Endothelial cell of umbilical vein (primary cell): Measurements from ENCODE around the gene GBP5. TPM values are rescaled to one million over a fixed set of nuclear protein-coding genes. Genes with fewer than 3 reads are reported as not detected.

Source experiments
- BruUV-seq: library from RNA; stranded (reverse); fragments of 400-500 nt; replicated peaks from 2 replicates; lab custom pipeline; 2021; lab: Mats Ljungman, UMichigan
- CTCF ChIA-PET: fragments of 300-600, 350-600 bp; sonication (Branson Sonifier 250); formaldehyde crosslinking; loops from one replicate; lab custom pipeline; 2021; ENCODE audit warnings: antibody characterized with exemption, inconsistent platforms; lab: Charles Lee
- POLR2A ChIA-PET: fragments of 300-600, 350-600 bp; sonication (Branson Sonifier 250); formaldehyde crosslinking; loops from one replicate; lab custom pipeline; 2021; ENCODE audit warnings: antibody characterized with exemption, inconsistent platforms; lab: Charles Lee
- DNase-seq: peaks from one replicate; pipeline ENCODE4 v3.0.0-alpha.2; 2011; ENCODE audit warnings: low read depth, low spot score
- FAIRE-seq: peaks from 2 replicates; lab custom pipeline; 2011; peaks lifted over from hg19 to GRCh38; lab: Jason Lieb, UNC
- H2AFZ ChIP-seq: 2 replicates; pipeline ENCODE4 v1.6.0; 2012; ENCODE audit warnings: low read depth, low read length, control low read depth, inconsistent platforms
- H3K27ac ChIP-seq: 2 replicates; pipeline ENCODE4 v1.5.1; 2011; ENCODE audit warnings: low read depth, mild to moderate bottlenecking, control low read depth, low read length, moderate library complexity; ENCODE audit not compliant: insufficient read depth
- H3K27me3 ChIP-seq, 2 experiments: 2 replicates each; pipeline versions ENCODE4 v1.6.0 to v1.6.1; 2011; ENCODE audit warnings: low read length in 2 of 2, mixed read lengths in 1 of 2; ENCODE audit not compliant: control insufficient read depth in 2 of 2, insufficient read depth in 2 of 2
- H3K36me3 ChIP-seq, 2 experiments: 2 replicates in 1 of 2; 3 replicates in 1 of 2; pipeline ENCODE4 v1.5.1; 2011; ENCODE audit warnings: low read length in 2 of 2, mild to moderate bottlenecking in 1 of 2, moderate library complexity in 1 of 2; ENCODE audit not compliant: control insufficient read depth in 2 of 2, insufficient read depth in 2 of 2; ENCODE audit errors: extremely low read depth in 1 of 2
- H3K4me1 ChIP-seq: 3 replicates; pipeline ENCODE4 v1.5.1; 2011; ENCODE audit warnings: mild to moderate bottlenecking, low read length; ENCODE audit not compliant: control insufficient read depth, insufficient read depth; ENCODE audit errors: extremely low read depth
- H3K4me2 ChIP-seq: 2 replicates; pipeline ENCODE4 v1.6.1; 2011; ENCODE audit warnings: low read length, control low read depth, mixed read lengths; ENCODE audit not compliant: insufficient read depth
- H3K4me3 ChIP-seq, 3 experiments: fragments of 200-600 bp in 1 of 3; sonication (generic), shearing (Covaris generic) in 1 of 3; replicated peaks in 1 of 3; 2 replicates each; pipeline ENCODE4 v1.5.1; 2011 to 2016; ENCODE audit warnings: control low read depth in 3 of 3, low read length in 3 of 3, mild to moderate bottlenecking in 2 of 3, inconsistent platforms in 1 of 3, low read depth in 1 of 3, moderate library complexity in 1 of 3; ENCODE audit not compliant: insufficient read depth in 1 of 3
- H3K79me2 ChIP-seq: 2 replicates; pipeline ENCODE4 v1.6.0; 2012; ENCODE audit warnings: low read length, inconsistent platforms; ENCODE audit not compliant: control insufficient read depth, insufficient read depth
- H3K9ac ChIP-seq: replicated peaks from 2 replicates; pipeline ENCODE3; 2011; ENCODE audit warnings: low read length, control low read depth; ENCODE audit not compliant: insufficient read depth; ENCODE audit errors: extremely low read depth
- H3K9me1 ChIP-seq: replicated peaks from 3 replicates; pipeline ENCODE4 v1.6.0; 2011; ENCODE audit warnings: mild to moderate bottlenecking, low read length; ENCODE audit not compliant: control insufficient read depth, insufficient read depth; ENCODE audit errors: extremely low read depth
- H3K9me3 ChIP-seq: replicated peaks from 2 replicates; pipeline ENCODE4 v1.5.1; 2012; ENCODE audit warnings: low read length, inconsistent platforms; ENCODE audit not compliant: control insufficient read depth, insufficient read depth
- H4K20me1 ChIP-seq: replicated peaks from 2 replicates; pipeline ENCODE3; 2011; ENCODE audit warnings: mild to moderate bottlenecking, low read length; ENCODE audit not compliant: control insufficient read depth, insufficient read depth; ENCODE audit errors: extremely low read depth
- EZH2 ChIP-seq: IDR thresholded peaks from 2 replicates; pipeline ENCODE4 v1.6.1; 2012; ENCODE audit warnings: borderline replicate concordance, low read depth, mild to moderate bottlenecking, moderate library complexity, low read length, inconsistent platforms; ENCODE audit not compliant: severe bottlenecking
- FOS ChIP-seq: IDR thresholded peaks from 2 replicates; pipeline ENCODE4 v1.6.1; 2011; ENCODE audit warnings: mild to moderate bottlenecking, low read length, moderate library complexity, borderline replicate concordance; ENCODE audit not compliant: insufficient read depth
- GATA2 ChIP-seq: IDR thresholded peaks from 2 replicates; pipeline ENCODE4 v1.7.0; 2011; ENCODE audit warnings: low read depth, mild to moderate bottlenecking, moderate library complexity, mixed read lengths, low read length; ENCODE audit not compliant: insufficient read length, insufficient read depth
- JUN ChIP-seq: IDR thresholded peaks from 2 replicates; pipeline ENCODE4 v1.6.1; 2011; ENCODE audit warnings: borderline replicate concordance, low read depth; ENCODE audit not compliant: insufficient read length, insufficient read depth
- MYC ChIP-seq: IDR thresholded peaks from one replicate; pipeline ENCODE4 v1.6.1; 2011; ENCODE audit warnings: mild to moderate bottlenecking, low read depth, low read length
- POLR2A ChIP-seq: IDR thresholded peaks from 2 replicates; pipeline ENCODE4 v1.6.1; 2012; ENCODE audit warnings: low read depth, mild to moderate bottlenecking, control low read depth, low read length
- POLR2AphosphoS5 ChIP-seq: IDR thresholded peaks from 2 replicates; pipeline ENCODE4 v1.6.1; 2012; ENCODE audit warnings: low read depth, mild to moderate bottlenecking, control low read depth, low read length, moderate library complexity; ENCODE audit not compliant: insufficient read depth
- dilution Hi-C: fragments of 300-500 bp; cut with MboI; formaldehyde crosslinking; loops from one replicate; pipeline ENCODE4 v1.15.0; 2019; ENCODE audit warnings: low sequenced_read_pairs; ENCODE audit not compliant: extremely low pct_ligation_motif_present
- intact Hi-C: fragments of 100-400 bp; cut with micrococcal nuclease; formaldehyde crosslinking; loops from one replicate; pipeline ENCODE4 v1.10.0; 2022
- polyA plus RNA-seq, 4 experiments: library from polyadenylated mRNA; depleted of rRNA in 3 of 4; stranded (reverse) in 3 of 4; unstranded in 1 of 4; fragments of >200 nt; gene quantifications; 2 replicates each; pipeline versions ENCODE4 v1.2.1 to v1.2.3, GENCODE V29; 2011 to 2012; ENCODE audit warnings: missing spikeins in 1 of 4
- total RNA-seq: library from RNA; stranded (reverse); gene quantifications from 2 replicates; pipeline ENCODE4 v1.2.3, GENCODE V29; 2021
- TF ChIP-seq, protein P1 (sequence below): IDR thresholded peaks from 2 replicates; pipeline ENCODE4 v1.6.1; 2011; ENCODE audit not compliant: insufficient read depth, insufficient read length
- TF ChIP-seq, protein P2 (sequence below), 2 donors: IDR thresholded peaks; 1 replicate in 1 of 2; 2 replicates in 1 of 2; pipeline ENCODE4 v1.5.1; 2011; ENCODE audit warnings: low read length in 2 of 2, mild to moderate bottlenecking in 2 of 2, moderate library complexity in 2 of 2, control low read depth in 1 of 2, inconsistent platforms in 1 of 2, low read depth in 1 of 2; ENCODE audit not compliant: insufficient read depth in 1 of 2; ENCODE audit errors: extremely low read depth in 1 of 2

Gene GBP5
- total and polyA plus RNA-seq, 2 donors (not counting 3 experiments of a cell fraction or from before 2014, with no cell fraction given): 0.31 TPM; not detected in 1

GRCh38 chr1:89309828-89310227, 37.2 kb upstream of the GBP5 start:
- no peaks in the 10 kb centered on the region for H3K36me3 ChIP-seq
- DNase-seq (no peak), FAIRE-seq (no peak)
- intact Hi-C loops (no loop called here), dilution Hi-C loops (no loop called here)
- no peak overlapping the region for H3K27ac ChIP-seq
- no TSS peak for BruUV-seq
- H3K9ac ChIP-seq: no peak overlapping the region
- no peaks in the 10 kb centered on the region for H3K9me1 ChIP-seq
- no peaks in the 10 kb centered on the region for H4K20me1 ChIP-seq
- H3K4me2 ChIP-seq: no peak overlapping the region
- CTCF ChIA-PET: interaction anchor here (0.9 to 2.7 kb wide), 4 partner anchors 14 to 326 kb away, joined by 3 to 10 read pairs (median 4); no protein-coding TSS in a partner anchor
- no peak overlapping the region for H2AFZ ChIP-seq
- no peak overlapping the region for H3K4me3 ChIP-seq
- no peaks in the 10 kb centered on the region for H3K79me2 ChIP-seq
- H3K9me3 ChIP-seq: no peaks in the 10 kb centered on the region
- TF ChIP-seq POLR2A (no peak), MYC (no peak), EZH2 (no peak), FOS (no peak), GATA2 (no peak), POLR2AphosphoS5 (no peak), JUN (no peak)
- TF ChIP-seq, protein P1, sequence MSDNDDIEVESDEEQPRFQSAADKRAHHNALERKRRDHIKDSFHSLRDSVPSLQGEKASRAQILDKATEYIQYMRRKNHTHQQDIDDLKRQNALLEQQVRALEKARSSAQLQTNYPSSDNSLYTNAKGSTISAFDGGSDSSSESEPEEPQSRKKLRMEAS: no peak
- TF ChIP-seq, protein P2, sequence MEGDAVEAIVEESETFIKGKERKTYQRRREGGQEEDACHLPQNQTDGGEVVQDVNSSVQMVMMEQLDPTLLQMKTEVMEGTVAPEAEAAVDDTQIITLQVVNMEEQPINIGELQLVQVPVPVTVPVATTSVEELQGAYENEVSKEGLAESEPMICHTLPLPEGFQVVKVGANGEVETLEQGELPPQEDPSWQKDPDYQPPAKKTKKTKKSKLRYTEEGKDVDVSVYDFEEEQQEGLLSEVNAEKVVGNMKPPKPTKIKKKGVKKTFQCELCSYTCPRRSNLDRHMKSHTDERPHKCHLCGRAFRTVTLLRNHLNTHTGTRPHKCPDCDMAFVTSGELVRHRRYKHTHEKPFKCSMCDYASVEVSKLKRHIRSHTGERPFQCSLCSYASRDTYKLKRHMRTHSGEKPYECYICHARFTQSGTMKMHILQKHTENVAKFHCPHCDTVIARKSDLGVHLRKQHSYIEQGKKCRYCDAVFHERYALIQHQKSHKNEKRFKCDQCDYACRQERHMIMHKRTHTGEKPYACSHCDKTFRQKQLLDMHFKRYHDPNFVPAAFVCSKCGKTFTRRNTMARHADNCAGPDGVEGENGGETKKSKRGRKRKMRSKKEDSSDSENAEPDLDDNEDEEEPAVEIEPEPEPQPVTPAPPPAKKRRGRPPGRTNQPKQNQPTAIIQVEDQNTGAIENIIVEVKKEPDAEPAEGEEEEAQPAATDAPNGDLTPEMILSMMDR (IDR thresholded peaks at IDR 0.05; ENCODE audit: extremely low read depth in 1 of 2, insufficient read depth in 1 of 2, low read depth in 1 of 2, low read length in 2 of 2): no peak
- H3K4me1 ChIP-seq: no peaks in the 10 kb centered on the region
- no peaks in the 10 kb centered on the region for H3K27me3 ChIP-seq
- POLR2A ChIA-PET: no interaction called here
